Measurements from ENCODE around the gene CMSS1. TPM values are rescaled to one million over a fixed set of nuclear protein-coding genes. Genes with fewer than 3 reads are reported as not detected.

CMSS1 gene
- total RNA-seq, 2 donors from 2014 or later = 35.8 to 74.3 TPM

GRCh38 chr3:100195375-100195774 is 377.7 kb downstream of the CMSS1 start:
- ATAC-seq (no peak), DNase-seq (ENCODE audit: low spot score in 2 of 2) (no peak)
- H3K9me3 Mint-ChIP-seq = peaks cover 0 to 4% of the 10 kb centered on the region in 2 donors
- H3K36me3 Mint-ChIP-seq = no peaks in the 10 kb centered on the region
- no peak overlapping the region for H3K27ac Mint-ChIP-seq

GRCh38 chr3:100197876-100198275 is 380.2 kb downstream of the CMSS1 start:
- H3K27ac Mint-ChIP-seq = no peak overlapping the region
- no peaks in the 10 kb centered on the region for H3K36me3 Mint-ChIP-seq
- DNase-seq (ENCODE audit: low spot score in 2 of 2) = no peak
- H3K9me3 Mint-ChIP-seq = peaks cover 0 to 4% of the 10 kb centered on the region in 2 donors
- ATAC-seq = no peak

- Mint-ChIP-seq H3K9me3 (peaks cover 0 to 4% of the 10 kb centered on the region in 2 donors), H3K36me3 (no peaks in the 10 kb centered on the region), H3K27ac (no peak overlapping the region)
- ATAC-seq = no peak
- no peak for DNase-seq (ENCODE audit: low spot score in 2 of 2)
Measured at GRCh38 chr3:100198579-100199269, 381.1 kb downstream of the CMSS1 start.

GRCh38 chr3:100205171-100205570 is 387.5 kb downstream of the CMSS1 start:
- Mint-ChIP-seq H3K27ac (no peak overlapping the region), H3K9me3 (no peaks in the 10 kb centered on the region)

GRCh38 chr3:100206687-100207086 is 389.0 kb downstream of the CMSS1 start:
- Mint-ChIP-seq H3K36me3 (no peaks in the 10 kb centered on the region), H3K9me3 (no peaks in the 10 kb centered on the region), H3K27ac (no peak overlapping the region)
- ATAC-seq (no peak), DNase-seq (ENCODE audit: low spot score in 2 of 2) (no peak)

More at GRCh38 chr3:100205171-100205570, 387.5 kb downstream of the CMSS1 start:
- DNase-seq (ENCODE audit: low spot score in 2 of 2) = no peak
- ATAC-seq = no peak
- no peaks in the 10 kb centered on the region for H3K36me3 Mint-ChIP-seq

GRCh38 chr3:100207886-100208285 is 390.2 kb downstream of the CMSS1 start:
- ATAC-seq = no peak
- no peaks in the 10 kb centered on the region for H3K9me3 Mint-ChIP-seq
- DNase-seq (ENCODE audit: low spot score in 2 of 2) = no peak
- no peak overlapping the region for H3K27ac Mint-ChIP-seq
- H3K36me3 Mint-ChIP-seq = no peaks in the 10 kb centered on the region

GRCh38 chr3:100209169-100209568 is 391.5 kb downstream of the CMSS1 start:
- Mint-ChIP-seq H3K36me3 (no peaks in the 10 kb centered on the region), H3K9me3 (no peaks in the 10 kb centered on the region), H3K27ac (peak overlapping the region in 1 of 2 donors; percentile 47)
- DNase-seq (ENCODE audit: low spot score in 2 of 2) (no peak), ATAC-seq (no peak)

- no peaks in the 10 kb centered on the region for H3K9me3 Mint-ChIP-seq
- ATAC-seq (peak; percentile 79 to 92), DNase-seq (ENCODE audit: low spot score in 2 of 2) (no peak)
- H3K27ac Mint-ChIP-seq = peak overlapping the region; percentile 52 to 75
- no peaks in the 10 kb centered on the region for H3K36me3 Mint-ChIP-seq
Measured at GRCh38 chr3:100209948-100210771, 392.5 kb downstream of the CMSS1 start.

- Mint-ChIP-seq H3K27ac (peak overlapping the region in 1 of 2 donors; percentile 75), H3K36me3 (no peaks in the 10 kb centered on the region), H3K9me3 (no peaks in the 10 kb centered on the region)
- DNase-seq (ENCODE audit: low spot score in 2 of 2) = no peak
- ATAC-seq = peak in 1 of 2 donors; percentile 52
Measured at GRCh38 chr3:100210772-100211135, 393.1 kb downstream of the CMSS1 start.

- ATAC-seq (no peak), DNase-seq (ENCODE audit: low spot score in 2 of 2) (no peak)
- Mint-ChIP-seq H3K36me3 (peaks cover 7% of the 10 kb centered on the region in 2 donors), H3K27ac (no peak overlapping the region), H3K9me3 (peaks cover 5 to 6% of the 10 kb centered on the region in 2 donors)
Measured at GRCh38 chr3:100213891-100214573, 396.4 kb downstream of the CMSS1 start.

GRCh38 chr3:100214574-100214964 is 396.9 kb downstream of the CMSS1 start:
- Mint-ChIP-seq H3K27ac (no peak overlapping the region), H3K9me3 (peaks cover 5 to 6% of the 10 kb centered on the region in 2 donors), H3K36me3 (peaks cover 11 to 13% of the 10 kb centered on the region in 2 donors)
- DNase-seq (ENCODE audit: low spot score in 2 of 2) = no peak
- no peak for ATAC-seq

- Mint-ChIP-seq H3K27ac (no peak overlapping the region), H3K9me3 (peaks cover 5 to 6% of the 10 kb centered on the region in 2 donors), H3K36me3 (peaks cover 11 to 18% of the 10 kb centered on the region in 2 donors)
- DNase-seq (ENCODE audit: low spot score in 2 of 2) = no peak
- ATAC-seq = no peak
Measured at GRCh38 chr3:100216713-100217112, 399.1 kb downstream of the CMSS1 start.

- DNase-seq (ENCODE audit: low spot score in 2 of 2) (no peak), ATAC-seq (no peak)
- Mint-ChIP-seq H3K9me3 (peaks cover 5 to 6% of the 10 kb centered on the region in 2 donors), H3K27ac (no peak overlapping the region), H3K36me3 (peaks cover 11 to 18% of the 10 kb centered on the region in 2 donors)
Measured at GRCh38 chr3:100221159-100221558, 403.5 kb downstream of the CMSS1 start.

- ATAC-seq (no peak), DNase-seq (ENCODE audit: low spot score in 2 of 2) (no peak)
- Mint-ChIP-seq H3K9me3 (no peaks in the 10 kb centered on the region), H3K27ac (no peak overlapping the region), H3K36me3 (peaks cover 0 to 6% of the 10 kb centered on the region in 2 donors)
Measured at GRCh38 chr3:100225193-100225592, 407.5 kb downstream of the CMSS1 start.

GRCh38 chr3:100225883-100226282 is 408.2 kb downstream of the CMSS1 start:
- no peak for DNase-seq (ENCODE audit: low spot score in 2 of 2)
- no peak overlapping the region for H3K27ac Mint-ChIP-seq
- no peaks in the 10 kb centered on the region for H3K9me3 Mint-ChIP-seq
- peaks cover 0 to 2% of the 10 kb centered on the region in 2 donors for H3K36me3 Mint-ChIP-seq
- no peak for ATAC-seq

- DNase-seq (ENCODE audit: low spot score in 2 of 2) = no peak
- Mint-ChIP-seq H3K36me3 (no peaks in the 10 kb centered on the region), H3K9me3 (no peaks in the 10 kb centered on the region), H3K27ac (no peak overlapping the region)
- no peak for ATAC-seq
Measured at GRCh38 chr3:100226712-100227429, 409.2 kb downstream of the CMSS1 start.

Measured in activated naive CD4-positive, alpha-beta T cell treated with anti-CD3 and anti-CD28 coated beads, Interleukin-2, amount 50 U/mL, for 72 hours (primary cell).